Osteoblast (primary cell): Measurements from ENCODE around the gene TRMT1. TPM values are rescaled to one million over a fixed set of nuclear protein-coding genes. Genes with fewer than 3 reads are reported as not detected.

Experiments
- DNase-seq: peaks from one replicate; pipeline ENCODE4 v3.0.0; 2011; ENCODE audit warnings: low spot score, mixed read lengths; ENCODE audit not compliant: insufficient read length; ENCODE audit errors: missing footprints
- H2AFZ ChIP-seq: 2 replicates; pipeline ENCODE4 v1.6.0; 2011; ENCODE audit warnings: mild to moderate bottlenecking, low read length
- H3K27ac ChIP-seq: 2 replicates; pipeline ENCODE4 v1.5.1; 2011; ENCODE audit warnings: mild to moderate bottlenecking, low read depth, low read length, moderate library complexity
- H3K27me3 ChIP-seq: 2 replicates; pipeline ENCODE4 v1.6.0; 2012; ENCODE audit warnings: mild to moderate bottlenecking, control low read depth, inconsistent platforms, low read length, moderate library complexity; ENCODE audit not compliant: insufficient read depth
- H3K36me3 ChIP-seq: 2 replicates; pipeline ENCODE4 v1.5.1; 2011; ENCODE audit warnings: mild to moderate bottlenecking, low read length, control low read depth, moderate library complexity; ENCODE audit not compliant: insufficient read depth
- H3K4me1 ChIP-seq: 2 replicates; pipeline ENCODE4 v1.5.1; 2011; ENCODE audit warnings: mild to moderate bottlenecking, low read length, control low read depth, moderate library complexity; ENCODE audit not compliant: insufficient read depth
- H3K4me2 ChIP-seq: 2 replicates; pipeline ENCODE4 v1.6.0; 2011; ENCODE audit warnings: mild to moderate bottlenecking, low read length; ENCODE audit not compliant: insufficient read depth
- H3K4me3 ChIP-seq: fragments of 200-600 bp; sonication (generic); 3 replicates; pipeline ENCODE4 v1.5.1; 2012; ENCODE audit warnings: mild to moderate bottlenecking, low read length, inconsistent platforms; ENCODE audit not compliant: insufficient read depth
- H3K79me2 ChIP-seq: 2 replicates; pipeline ENCODE4 v1.6.0; 2012; ENCODE audit warnings: mild to moderate bottlenecking, low read length, control low read depth, inconsistent platforms; ENCODE audit not compliant: insufficient read depth
- H3K9me3 ChIP-seq: 2 replicates; pipeline ENCODE4 v1.5.1; 2011; ENCODE audit warnings: low read depth, low read length, control low read depth
- H4K20me1 ChIP-seq: 2 replicates; pipeline ENCODE4 v1.6.0; 2012; ENCODE audit warnings: mild to moderate bottlenecking, low read length, control low read depth; ENCODE audit not compliant: insufficient read depth
- total RNA-seq: library from RNA; depleted of rRNA; stranded (reverse); fragments of >200 nt; gene quantifications from 2 replicates; pipeline ENCODE4 v1.2.3, GENCODE V29; 2012
- TF ChIP-seq, protein P1 (sequence below): IDR thresholded peaks from 2 replicates; pipeline ENCODE4 v1.5.1; 2011; ENCODE audit warnings: mild to moderate bottlenecking, low read depth, low read length, moderate library complexity; ENCODE audit errors: extremely low read depth

Gene TRMT1
- total RNA-seq, 1 donor: 29.7 TPM

DNA sequence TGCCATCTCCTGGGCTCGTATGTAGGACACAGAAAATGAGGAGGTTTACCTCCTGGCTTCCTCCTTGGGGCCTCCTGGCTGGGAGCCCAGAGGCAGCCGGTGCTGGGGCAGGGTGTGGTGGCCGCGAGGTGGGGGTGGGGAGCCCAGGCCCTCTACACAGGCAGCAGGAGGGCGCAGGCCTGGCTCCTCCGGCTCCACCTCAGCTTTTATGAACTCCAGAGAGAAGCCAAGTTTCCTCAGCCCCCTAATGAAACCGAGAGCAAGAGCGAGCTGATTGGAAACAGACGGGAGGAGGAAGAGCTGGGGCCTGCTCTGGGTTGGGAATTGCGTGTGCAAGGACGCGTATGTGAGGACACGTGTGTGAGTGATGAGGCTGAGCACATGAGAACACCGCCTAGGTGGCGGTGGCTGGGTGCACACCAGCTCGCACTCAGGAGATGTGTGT, 37.0 kb downstream of the TRMT1 start:
- no peak overlapping the region for H2AFZ ChIP-seq
- no peak overlapping the region for H3K4me3 ChIP-seq
- no peaks in the 10 kb centered on the region for H3K79me2 ChIP-seq
- H3K27ac ChIP-seq: no peak overlapping the region
- H3K4me1 ChIP-seq: no peaks in the 10 kb centered on the region
- no peak overlapping the region for H3K4me2 ChIP-seq
- peaks cover 78% of the 10 kb centered on the region for H3K36me3 ChIP-seq
- peaks cover 17% of the 10 kb centered on the region for H4K20me1 ChIP-seq
- DNase-seq: no peak
- H3K9me3 ChIP-seq: no peaks in the 10 kb centered on the region
- TF ChIP-seq, protein P1, sequence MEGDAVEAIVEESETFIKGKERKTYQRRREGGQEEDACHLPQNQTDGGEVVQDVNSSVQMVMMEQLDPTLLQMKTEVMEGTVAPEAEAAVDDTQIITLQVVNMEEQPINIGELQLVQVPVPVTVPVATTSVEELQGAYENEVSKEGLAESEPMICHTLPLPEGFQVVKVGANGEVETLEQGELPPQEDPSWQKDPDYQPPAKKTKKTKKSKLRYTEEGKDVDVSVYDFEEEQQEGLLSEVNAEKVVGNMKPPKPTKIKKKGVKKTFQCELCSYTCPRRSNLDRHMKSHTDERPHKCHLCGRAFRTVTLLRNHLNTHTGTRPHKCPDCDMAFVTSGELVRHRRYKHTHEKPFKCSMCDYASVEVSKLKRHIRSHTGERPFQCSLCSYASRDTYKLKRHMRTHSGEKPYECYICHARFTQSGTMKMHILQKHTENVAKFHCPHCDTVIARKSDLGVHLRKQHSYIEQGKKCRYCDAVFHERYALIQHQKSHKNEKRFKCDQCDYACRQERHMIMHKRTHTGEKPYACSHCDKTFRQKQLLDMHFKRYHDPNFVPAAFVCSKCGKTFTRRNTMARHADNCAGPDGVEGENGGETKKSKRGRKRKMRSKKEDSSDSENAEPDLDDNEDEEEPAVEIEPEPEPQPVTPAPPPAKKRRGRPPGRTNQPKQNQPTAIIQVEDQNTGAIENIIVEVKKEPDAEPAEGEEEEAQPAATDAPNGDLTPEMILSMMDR: no peak
- no peaks in the 10 kb centered on the region for H3K27me3 ChIP-seq

DNA sequence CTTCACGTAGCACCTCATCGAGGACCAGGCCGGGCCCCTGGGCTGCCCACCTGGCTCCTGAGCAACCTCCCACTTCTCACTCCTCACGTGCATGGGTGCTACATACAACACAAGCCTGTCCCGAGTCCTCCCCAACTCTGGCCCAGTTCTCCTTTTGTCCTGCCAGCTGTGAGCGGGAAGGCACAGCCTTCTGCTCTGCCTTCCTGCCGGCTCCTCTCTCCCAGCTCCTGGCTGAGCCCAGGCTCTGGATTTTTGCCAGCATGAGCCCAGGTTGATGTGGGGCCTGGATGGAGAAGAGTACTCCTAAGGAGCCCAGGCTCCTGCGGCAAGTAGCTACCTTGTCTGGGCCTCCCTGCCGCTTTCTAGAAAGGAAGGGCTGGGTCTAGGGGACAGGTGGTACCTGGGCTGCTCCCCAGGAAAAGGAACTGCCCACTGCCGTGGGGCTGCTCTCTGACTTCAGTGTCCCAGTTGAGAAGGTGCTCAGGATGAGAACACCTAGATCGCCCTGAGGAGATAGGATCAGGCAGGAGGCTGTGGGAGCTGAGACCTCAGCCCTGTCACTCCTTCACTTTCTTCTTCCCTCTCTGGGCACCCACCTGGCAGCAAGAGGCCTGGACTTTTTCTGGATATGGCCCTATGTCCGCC, 37.5 kb downstream of the TRMT1 start:
- Histone ChIP-seq H3K36me3 (peaks cover 81% of the 10 kb centered on the region), H3K4me1 (no peaks in the 10 kb centered on the region), H3K79me2 (peaks cover under 1% of the 10 kb centered on the region), H3K4me3 (no peak overlapping the region), H3K27me3 (no peaks in the 10 kb centered on the region), H3K9me3 (no peaks in the 10 kb centered on the region), H3K27ac (no peak overlapping the region), H3K4me2 (no peak overlapping the region), H4K20me1 (peaks cover 17% of the 10 kb centered on the region), H2AFZ (no peak overlapping the region)
- DNase-seq: no peak
- TF ChIP-seq, protein P1: no peak

- Histone ChIP-seq H3K79me2 (peaks cover 4% of the 10 kb centered on the region), H2AFZ (no peak overlapping the region), H3K27ac (no peak overlapping the region), H3K27me3 (no peaks in the 10 kb centered on the region), H3K4me2 (no peak overlapping the region), H3K4me1 (no peaks in the 10 kb centered on the region), H4K20me1 (peaks cover 17% of the 10 kb centered on the region), H3K4me3 (no peak overlapping the region), H3K36me3 (peaks cover 81% of the 10 kb centered on the region), H3K9me3 (no peaks in the 10 kb centered on the region)
- no peak for DNase-seq
- TF ChIP-seq, protein P1: no peak
These were observed 38.2 kb downstream of the TRMT1 start for GRCh38 chr19:13078381-13078780.

DNA sequence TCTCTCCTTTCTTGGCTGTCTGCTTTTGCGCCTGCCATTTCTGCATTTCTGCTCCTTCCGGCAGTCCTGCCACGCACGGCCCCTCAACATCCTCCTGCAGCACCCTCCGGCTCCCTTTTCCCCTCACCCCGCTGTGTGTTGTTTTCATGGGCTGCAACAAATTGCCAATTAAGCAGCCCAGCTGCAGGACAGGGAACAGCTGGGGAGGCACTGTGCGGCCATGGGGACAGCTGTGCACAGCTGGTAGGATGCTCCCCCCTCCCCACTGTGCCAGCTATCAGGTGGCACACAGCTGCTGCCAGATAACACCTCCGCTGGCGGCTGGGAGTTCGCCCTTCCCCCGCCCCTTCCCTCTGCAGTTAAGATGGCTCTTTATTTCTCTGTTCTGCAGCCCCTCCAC, 39.3 kb downstream of the TRMT1 start:
- Histone ChIP-seq H3K36me3 (peaks cover 73% of the 10 kb centered on the region), H4K20me1 (peaks cover 20% of the 10 kb centered on the region), H2AFZ (no peak overlapping the region), H3K4me2 (no peak overlapping the region), H3K4me3 (no peak overlapping the region), H3K4me1 (no peaks in the 10 kb centered on the region), H3K27ac (no peak overlapping the region), H3K27me3 (no peaks in the 10 kb centered on the region), H3K9me3 (no peaks in the 10 kb centered on the region), H3K79me2 (peaks cover 12% of the 10 kb centered on the region)
- DNase-seq: no peak
- TF ChIP-seq, protein P1: no peak
